BLaER1 treated with 17β-estradiol and CSF1 and Interleukin-3, amounts not matched to agents 10 nM and 100 nM (cell line): ENCODE results near the gene BID.

Experiments used
- H3K27ac ChIP-seq, 11 experiments: shearing (Covaris generic); formaldehyde crosslinking; 2 replicates each; pipeline ENCODE4 v1.8.1; 2022
- H3K27me3 ChIP-seq, 11 experiments: shearing (Covaris generic); formaldehyde crosslinking; 2 replicates each; pipeline ENCODE4 v1.8.1; 2022
- H3K36me3 ChIP-seq, 11 experiments: shearing (Covaris generic); formaldehyde crosslinking; 2 replicates each; pipeline ENCODE4 v1.8.1; 2022
- H3K4me1 ChIP-seq, 10 experiments: shearing (Covaris generic); formaldehyde crosslinking; 2 replicates each; pipeline ENCODE4 v1.8.1; 2022
- H3K4me2 ChIP-seq, 11 experiments: shearing (Covaris generic); formaldehyde crosslinking; 2 replicates each; pipeline ENCODE4 v1.8.1; 2022
- H3K4me3 ChIP-seq, 10 experiments: shearing (Covaris generic); formaldehyde crosslinking; 2 replicates each; pipeline ENCODE4 v1.8.1; 2022
- H3K9ac ChIP-seq, 11 experiments: shearing (Covaris generic); formaldehyde crosslinking; 2 replicates each; pipeline ENCODE4 v1.8.1; 2022
- H3K9me3 ChIP-seq, 11 experiments: shearing (Covaris generic); formaldehyde crosslinking; replicated peaks in 1 of 11; 2 replicates each; pipeline ENCODE4 v1.8.1; 2022
- H4K20me1 ChIP-seq, 11 experiments: shearing (Covaris generic); formaldehyde crosslinking; 2 replicates each; pipeline ENCODE4 v1.8.1; 2022
- Cebpa-rat ChIP-seq, 11 experiments: shearing (Covaris generic); IDR thresholded peaks; 2 replicates each; pipeline ENCODE4 v1.8.1; 2022

The BID gene

DNA sequence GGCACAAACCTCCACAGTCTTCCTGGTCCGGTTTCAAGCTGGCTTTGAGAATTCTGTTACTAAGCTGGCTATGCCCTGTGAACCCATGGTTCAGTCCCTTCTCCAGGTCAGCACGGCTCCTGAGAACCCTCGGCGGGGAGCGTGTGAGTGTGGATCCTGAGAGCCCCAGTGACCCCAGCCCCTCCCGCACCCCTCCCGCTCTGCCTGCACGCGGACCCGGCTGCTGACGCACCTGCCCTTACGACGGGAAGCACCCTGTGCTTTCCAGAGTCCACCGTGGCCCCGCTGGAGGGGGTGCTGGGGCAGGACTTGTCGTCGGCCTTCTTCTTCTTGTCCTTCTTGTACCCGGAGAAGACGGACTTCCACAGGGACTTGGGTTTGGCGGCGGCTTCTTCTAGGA lies 42.8 kb upstream of the BID start:
- Histone ChIP-seq H3K4me3 (no peak overlapping the region), H3K36me3 (peaks cover 21 to 65% (median 38%) of the 10 kb centered on the region in 11 experiments; a peak in 20 of 22 replicates), H3K4me1 (peaks cover 11 to 21% (median 16%) of the 10 kb centered on the region in 10 experiments; a peak in 19 of 20 replicates), H3K9me3 (no peaks in the 10 kb centered on the region), H4K20me1 (peaks cover 0 to 35% (median 0%) of the 10 kb centered on the region in 11 experiments; a peak in 5 of 22 replicates), H3K27ac (no peak overlapping the region), H3K9ac (no peak overlapping the region), H3K4me2 (no peak overlapping the region), H3K27me3 (peaks cover 0 to 21% (median 6%) of the 10 kb centered on the region in 11 experiments; a peak in 9 of 22 replicates)
- TF ChIP-seq Cebpa-rat (IDR thresholded peaks at IDR 0.05): no peak

DNA sequence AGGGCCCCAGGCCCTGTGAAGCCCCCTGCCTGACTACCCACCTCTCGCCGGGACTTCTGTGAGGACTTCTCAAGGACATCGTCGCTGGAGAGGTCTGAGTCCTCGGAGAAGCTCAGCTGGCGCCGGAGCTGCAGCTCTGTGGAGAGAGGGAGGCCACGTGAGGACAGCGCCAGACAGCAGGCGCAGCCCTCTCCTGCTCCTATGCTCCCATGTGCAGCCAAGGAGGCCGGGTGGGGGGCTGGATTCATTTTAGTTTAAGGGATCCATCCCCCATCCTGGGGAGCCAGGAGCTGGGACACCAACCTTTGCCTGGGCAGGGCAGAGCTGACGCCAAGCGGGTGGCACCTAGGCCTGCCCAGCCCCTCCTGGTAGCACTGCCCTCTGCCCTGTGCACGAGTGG lies 42.4 kb upstream of the BID start:
- TF ChIP-seq Cebpa-rat (IDR thresholded peaks at IDR 0.05): no peak
- H3K4me3 ChIP-seq: no peak overlapping the region
- peaks cover 21 to 62% (median 35%) of the 10 kb centered on the region in 11 experiments; a peak in 20 of 22 replicates for H3K36me3 ChIP-seq
- H3K27me3 ChIP-seq: peaks cover 0 to 24% (median 6%) of the 10 kb centered on the region in 11 experiments; a peak in 9 of 22 replicates
- no peak overlapping the region for H3K4me2 ChIP-seq
- peaks cover 11 to 25% (median 19%) of the 10 kb centered on the region in 10 experiments; a peak in 19 of 20 replicates for H3K4me1 ChIP-seq
- H3K9ac ChIP-seq: no peak overlapping the region
- peaks cover 0 to 35% (median 0%) of the 10 kb centered on the region in 11 experiments; a peak in 4 of 22 replicates for H4K20me1 ChIP-seq
- H3K9me3 ChIP-seq: no peaks in the 10 kb centered on the region
- no peak overlapping the region for H3K27ac ChIP-seq

- Histone ChIP-seq H3K27ac (no peak overlapping the region), H3K27me3 (peaks cover 0 to 24% (median 6%) of the 10 kb centered on the region in 11 experiments; a peak in 9 of 22 replicates), H3K4me3 (no peak overlapping the region), H3K4me2 (no peak overlapping the region), H3K36me3 (peaks cover 21 to 63% (median 38%) of the 10 kb centered on the region in 11 experiments; a peak in 21 of 22 replicates), H3K9me3 (no peaks in the 10 kb centered on the region), H3K4me1 (peaks cover 11 to 29% (median 20%) of the 10 kb centered on the region in 10 experiments; a peak in 19 of 20 replicates), H3K9ac (no peak overlapping the region), H4K20me1 (peaks cover 0 to 37% (median 0%) of the 10 kb centered on the region in 11 experiments; a peak in 4 of 22 replicates)
- TF ChIP-seq Cebpa-rat (IDR thresholded peaks at IDR 0.05): no peak
Measured at GRCh38 chr22:17815703-17816254, 41.5 kb upstream of the BID start.

GRCh38 chr22:17814830-17815229 lies 40.6 kb upstream of the BID start:
- Histone ChIP-seq H3K36me3 (peaks cover 21 to 70% (median 43%) of the 10 kb centered on the region in 11 experiments; a peak in 21 of 22 replicates), H3K4me1 (peaks cover 11 to 29% (median 20%) of the 10 kb centered on the region in 10 experiments; a peak in 19 of 20 replicates), H3K27ac (no peak overlapping the region), H3K9ac (no peak overlapping the region), H3K4me2 (no peak overlapping the region), H3K4me3 (no peak overlapping the region), H3K27me3 (peaks cover 0 to 24% (median 6%) of the 10 kb centered on the region in 11 experiments; a peak in 9 of 22 replicates), H3K9me3 (no peaks in the 10 kb centered on the region), H4K20me1 (peaks cover 0 to 42% (median 0%) of the 10 kb centered on the region in 11 experiments; a peak in 4 of 22 replicates)
- no peak for TF ChIP-seq Cebpa-rat (IDR thresholded peaks at IDR 0.05)

DNA sequence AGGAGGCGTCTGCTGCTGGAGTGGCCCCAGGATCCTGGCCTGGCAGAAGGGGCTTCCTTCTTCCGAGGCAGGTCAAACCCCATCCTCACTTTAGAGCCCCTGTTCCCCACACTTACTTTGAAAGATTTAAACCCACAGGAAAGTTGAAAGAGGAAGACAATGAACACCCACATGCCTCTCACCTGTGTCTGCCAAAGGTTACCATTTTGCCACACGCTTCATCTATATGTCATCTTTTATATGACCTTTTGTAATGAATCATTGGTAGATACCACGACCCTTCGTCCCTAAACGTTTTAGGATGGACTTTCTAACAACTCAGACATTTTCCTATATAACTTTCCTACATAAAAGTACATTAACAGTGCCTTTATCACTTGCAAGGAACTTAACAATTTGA lies 39.8 kb upstream of the BID start:
- TF ChIP-seq Cebpa-rat (IDR thresholded peaks at IDR 0.05): no peak
- Histone ChIP-seq H3K27ac (no peak overlapping the region), H3K4me2 (peak overlapping the region in 2 of 11 experiments; percentile 82; a peak in 2 of 22 replicates), H3K9ac (no peak overlapping the region), H3K27me3 (peaks cover 0 to 24% (median 6%) of the 10 kb centered on the region in 11 experiments; a peak in 9 of 22 replicates), H3K4me1 (peaks cover 11 to 29% (median 21%) of the 10 kb centered on the region in 10 experiments; a peak in 19 of 20 replicates), H3K4me3 (no peak overlapping the region), H3K36me3 (peaks cover 20 to 73% (median 46%) of the 10 kb centered on the region in 11 experiments; a peak in 21 of 22 replicates), H4K20me1 (peaks cover 0 to 42% (median 0%) of the 10 kb centered on the region in 11 experiments; a peak in 4 of 22 replicates), H3K9me3 (no peaks in the 10 kb centered on the region)

DNA sequence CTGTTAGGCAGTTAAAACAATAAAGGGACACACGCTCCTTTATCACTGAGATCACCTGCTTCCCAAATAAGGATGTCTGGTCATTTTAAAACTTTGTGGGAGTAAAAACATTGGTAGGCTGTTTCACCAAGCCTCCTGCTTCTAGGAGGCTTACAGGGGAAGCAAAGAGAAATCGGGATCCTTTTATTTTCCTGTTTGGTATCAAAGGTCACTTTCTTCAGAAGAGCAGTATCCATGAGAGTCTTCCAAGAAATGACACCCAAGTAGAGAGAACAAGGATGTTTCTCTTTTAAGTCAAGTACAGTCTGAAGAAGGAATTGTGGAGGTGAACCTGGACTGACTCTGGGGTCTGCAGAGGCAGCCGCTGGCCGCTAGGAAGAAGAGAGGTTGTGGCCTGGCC lies 36.9 kb upstream of the BID start:
- H3K27me3 ChIP-seq: peaks cover 0 to 24% (median 6%) of the 10 kb centered on the region in 11 experiments; a peak in 9 of 22 replicates
- peaks cover 41 to 78% (median 57%) of the 10 kb centered on the region in 11 experiments for H3K36me3 ChIP-seq
- peaks cover 0 to 43% (median 0%) of the 10 kb centered on the region in 11 experiments; a peak in 4 of 22 replicates for H4K20me1 ChIP-seq
- no peak overlapping the region for H3K4me3 ChIP-seq
- TF ChIP-seq Cebpa-rat (IDR thresholded peaks at IDR 0.05): no peak
- H3K27ac ChIP-seq: no peak overlapping the region
- no peaks in the 10 kb centered on the region for H3K9me3 ChIP-seq
- H3K4me2 ChIP-seq: 0 out of 22 replicates have a peak overlapping the region, but pooled peaks of 1 of the 11 experiments have one; percentile 82
- peaks cover 11 to 29% (median 22%) of the 10 kb centered on the region in 10 experiments; a peak in 19 of 20 replicates for H3K4me1 ChIP-seq
- no peak overlapping the region for H3K9ac ChIP-seq

DNA sequence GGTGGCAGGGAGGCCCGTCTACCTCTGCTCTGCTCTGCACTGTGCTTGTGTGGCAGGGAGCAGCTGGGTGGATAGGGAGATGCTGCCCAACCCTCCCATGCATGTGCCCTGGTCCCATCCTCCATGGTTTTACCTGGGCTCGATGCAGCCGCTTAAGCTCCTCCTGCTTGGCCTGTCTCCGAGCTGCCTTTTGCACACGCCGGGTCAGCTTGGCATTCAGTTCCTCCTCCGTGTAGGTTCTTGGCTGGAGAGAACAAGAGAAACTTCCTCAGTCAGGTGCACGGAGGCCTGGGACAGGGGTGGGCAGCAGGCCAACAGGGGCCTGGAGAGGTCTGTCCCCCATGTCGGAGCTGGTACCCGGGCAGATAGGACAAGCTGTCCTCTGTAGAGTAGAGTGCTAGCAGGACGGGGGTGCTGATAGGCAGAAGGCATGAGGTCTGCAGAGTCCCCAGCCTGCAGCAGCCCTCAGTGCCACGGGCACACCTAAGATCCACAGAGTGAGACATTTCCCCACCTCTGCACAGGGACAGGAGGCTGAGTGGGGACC lies 36.4 kb upstream of the BID start:
- Histone ChIP-seq H3K36me3 (peaks cover 36 to 78% (median 56%) of the 10 kb centered on the region in 11 experiments), H3K4me1 (peaks cover 11 to 29% (median 22%) of the 10 kb centered on the region in 10 experiments; a peak in 19 of 20 replicates), H4K20me1 (peaks cover 0 to 39% (median 0%) of the 10 kb centered on the region in 11 experiments; a peak in 4 of 22 replicates), H3K9me3 (no peaks in the 10 kb centered on the region), H3K4me2 (no peak overlapping the region), H3K27ac (no peak overlapping the region), H3K9ac (no peak overlapping the region), H3K4me3 (no peak overlapping the region), H3K27me3 (peaks cover 0 to 24% (median 6%) of the 10 kb centered on the region in 11 experiments; a peak in 9 of 22 replicates)
- no peak for TF ChIP-seq Cebpa-rat (IDR thresholded peaks at IDR 0.05)

DNA sequence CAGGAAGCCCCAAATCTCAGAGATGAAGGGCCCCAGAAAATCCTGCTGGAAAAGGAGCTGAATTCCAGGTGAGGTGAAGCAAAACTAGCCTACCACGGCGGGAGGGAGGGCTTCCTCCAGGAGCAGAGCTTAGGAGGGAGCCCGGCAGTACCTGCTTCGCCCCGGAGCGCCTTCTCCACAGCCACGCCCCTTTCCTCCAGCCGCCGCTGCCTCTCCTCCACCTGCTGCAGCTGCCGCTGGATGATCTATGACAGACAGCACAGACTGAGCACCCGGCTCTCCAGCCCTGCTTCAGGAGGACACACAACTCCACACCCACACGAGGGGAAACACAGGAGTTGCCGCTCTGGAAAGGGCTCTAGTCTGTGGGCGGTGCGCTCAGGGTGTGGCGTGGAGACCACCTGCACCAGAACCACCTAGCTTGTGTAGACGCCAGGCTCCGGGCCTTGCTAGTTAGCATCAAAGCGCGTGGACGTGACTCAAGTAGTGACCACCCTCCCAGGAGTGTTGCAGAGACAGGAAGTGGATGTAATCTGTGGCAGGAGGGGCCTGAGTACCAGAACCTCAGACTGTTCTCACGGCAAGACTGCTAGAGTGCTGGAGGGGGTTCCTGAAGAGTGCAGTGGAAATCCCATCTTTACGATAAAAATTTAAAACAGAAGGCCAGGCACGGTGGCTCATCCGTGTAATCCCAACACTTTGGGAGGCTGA lies 34.6 kb upstream of the BID start:
- Histone ChIP-seq H3K9me3 (no peaks in the 10 kb centered on the region), H3K27ac (no peak overlapping the region), H3K4me3 (no peak overlapping the region), H3K4me1 (peaks cover 11 to 27% (median 22%) of the 10 kb centered on the region in 10 experiments; a peak in 19 of 20 replicates), H4K20me1 (peaks cover 0 to 38% (median 0%) of the 10 kb centered on the region in 11 experiments; a peak in 4 of 22 replicates), H3K27me3 (peaks cover 0 to 19% (median 6%) of the 10 kb centered on the region in 11 experiments; a peak in 9 of 22 replicates), H3K9ac (0 out of 22 replicates have a peak overlapping the region, but pooled peaks of 1 of the 11 experiments have one; percentile 4), H3K36me3 (peaks cover 34 to 80% (median 57%) of the 10 kb centered on the region in 11 experiments), H3K4me2 (no peak overlapping the region)
- TF ChIP-seq Cebpa-rat (IDR thresholded peaks at IDR 0.05): no peak
